Naive thymus-derived CD4-positive, alpha-beta T cell (primary cell): ENCODE measurements around the gene SIRPA. TPM values are rescaled to one million over a fixed set of nuclear protein-coding genes. Genes with fewer than 3 reads are reported as not detected.

Experiments
- ATAC-seq: fragments of 150-1000 bp; cut with Tn5 transposase; 2 replicates; pipeline ENCODE4 v1.10.0; 2021; ENCODE audit warnings: mild to moderate bottlenecking, moderate library complexity
- CTCF ChIA-PET: fragments of 350-600 bp; sonication (Branson Sonifier 250); formaldehyde crosslinking; loops from one replicate; lab custom pipeline; 2021; ENCODE audit warnings: antibody characterized with exemption; lab: Charles Lee
- POLR2A ChIA-PET: fragments of 350-600 bp; sonication (Branson Sonifier 250); formaldehyde crosslinking; loops from one replicate; lab custom pipeline; 2021; ENCODE audit warnings: antibody characterized with exemption, inconsistent platforms; lab: Charles Lee
- DNase-seq, 9 donors: peaks; one replicate each; pipeline versions ENCODE4 v3.0.0 to v3.0.0-alpha.2; 2020 to 2022; ENCODE audit warnings: mixed read lengths in 1 of 9
- H3K27ac ChIP-seq: one replicate; pipeline ENCODE4 v1.7.0; 2013; ENCODE audit warnings: mild to moderate bottlenecking, low read depth, low read length, moderate library complexity
- H3K27me3 ChIP-seq, 2 donors: one replicate each; pipeline ENCODE4 v1.7.0; 2013; ENCODE audit warnings: low read length in 2 of 2, mild to moderate bottlenecking in 2 of 2, moderate library complexity in 2 of 2; ENCODE audit not compliant: control insufficient read depth in 2 of 2, insufficient read depth in 2 of 2
- H3K36me3 ChIP-seq, 3 experiments: 1 replicate in 2 of 3; 2 replicates in 1 of 3; pipeline ENCODE4 v1.7.0; 2013; ENCODE audit warnings: low read length in 3 of 3, mild to moderate bottlenecking in 3 of 3, moderate library complexity in 1 of 3; ENCODE audit not compliant: insufficient read depth in 3 of 3, control insufficient read depth in 2 of 3
- H3K4me1 ChIP-seq, 2 donors: one replicate each; pipeline ENCODE4 v1.7.0; 2013; ENCODE audit warnings: low read length in 2 of 2, mild to moderate bottlenecking in 2 of 2, moderate library complexity in 1 of 2; ENCODE audit not compliant: control insufficient read depth in 2 of 2, insufficient read depth in 2 of 2
- H3K4me3 ChIP-seq: 2 replicates; pipeline ENCODE4 v1.7.0; 2013; ENCODE audit warnings: mild to moderate bottlenecking, low read length
- H3K9me3 ChIP-seq, 3 experiments: 1 replicate in 2 of 3; 2 replicates in 1 of 3; pipeline ENCODE4 v1.7.0; 2013; ENCODE audit warnings: low read length in 3 of 3; ENCODE audit not compliant: control insufficient read depth in 2 of 3
- H3K27ac Mint-ChIP-seq, 9 donors: one replicate each; pipeline ENCODE4 v1.8.0; 2020 to 2022; ENCODE audit warnings: mixed read lengths in 9 of 9, mild to moderate bottlenecking in 8 of 9, moderate library complexity in 5 of 9, inconsistent platforms in 2 of 9
- H3K27me3 Mint-ChIP-seq, 5 donors: one replicate each; pipeline ENCODE4 v1.8.0; 2021 to 2022; ENCODE audit warnings: mixed read lengths in 5 of 5, mild to moderate bottlenecking in 1 of 5
- H3K36me3 Mint-ChIP-seq, 5 donors: one replicate each; pipeline ENCODE4 v1.8.0; 2020 to 2022; ENCODE audit warnings: mixed read lengths in 5 of 5, mild to moderate bottlenecking in 3 of 5, inconsistent platforms in 1 of 5
- H3K4me1 Mint-ChIP-seq, 7 donors: one replicate each; pipeline ENCODE4 v1.8.0; 2020 to 2022; ENCODE audit warnings: mixed read lengths in 7 of 7, mild to moderate bottlenecking in 3 of 7, inconsistent platforms in 1 of 7
- H3K4me3 Mint-ChIP-seq, 10 donors: one replicate each; pipeline ENCODE4 v1.8.0; 2020 to 2022; ENCODE audit warnings: mild to moderate bottlenecking in 10 of 10, mixed read lengths in 10 of 10, moderate library complexity in 6 of 10, inconsistent platforms in 2 of 10
- H3K9me3 Mint-ChIP-seq, 11 donors: one replicate each; pipeline ENCODE4 v1.8.0; 2020 to 2022; ENCODE audit warnings: mixed read lengths in 11 of 11, mild to moderate bottlenecking in 4 of 11, inconsistent platforms in 1 of 11, moderate library complexity in 1 of 11
- intact Hi-C, 2 donors: fragments of 100-400 bp; cut with micrococcal nuclease; formaldehyde crosslinking; loops; one replicate each; pipeline ENCODE4 v1.15.1; 2023
- polyA plus RNA-seq, 2 donors: library from polyadenylated mRNA; unstranded; fragments of 300-500 nt; fragmentation: Illumina TruSeq; gene quantifications; one replicate each; pipeline ENCODE4 v1.2.3, GENCODE V29; 2021
- total RNA-seq, 6 experiments: library from RNA in 5 of 6; stranded (reverse) in 5 of 6; gene quantifications; 1 replicate in 5 of 6; 2 replicates in 1 of 6; pipeline ENCODE4 v1.2.3 and lab custom pipeline; 2021 to 2026

Gene SIRPA
- total and polyA plus RNA-seq, 7 experiments from 2014 or later: 1.7 to 42.9 (median 3.6) TPM; not detected in 3

GRCh38 chr20:1931830-1932229 lies 36.6 kb downstream of the SIRPA start:
- Mint-ChIP-seq H3K36me3 (no peaks in the 10 kb centered on the region), H3K9me3 (no peaks in the 10 kb centered on the region), H3K27me3 (peaks cover 12 to 60% (median 42%) of the 10 kb centered on the region in 5 donors), H3K27ac (no peak overlapping the region), H3K4me3 (no peak overlapping the region), H3K4me1 (peaks cover 0 to 3% (median 0%) of the 10 kb centered on the region in 7 donors)
- CTCF ChIA-PET: no interaction called here
- POLR2A ChIA-PET: no interaction called here
- no peak overlapping the region for H3K27ac ChIP-seq
- H3K9me3 ChIP-seq: no peaks in the 10 kb centered on the region
- no peaks in the 10 kb centered on the region for H3K27me3 ChIP-seq
- no peaks in the 10 kb centered on the region for H3K36me3 ChIP-seq
- H3K4me1 ChIP-seq: no peaks in the 10 kb centered on the region
- intact Hi-C loops: no loop called here
- H3K4me3 ChIP-seq: no peak overlapping the region
- ATAC-seq (no peak), DNase-seq (no peak)

GRCh38 chr20:1932971-1933370 lies 37.8 kb downstream of the SIRPA start:
- no peak for DNase-seq
- CTCF ChIA-PET: no interaction called here
- ATAC-seq: no peak
- Mint-ChIP-seq H3K4me3 (no peak overlapping the region), H3K36me3 (no peaks in the 10 kb centered on the region), H3K9me3 (peaks cover 0 to 1% (median 0%) of the 10 kb centered on the region in 11 donors), H3K27me3 (peaks cover 12 to 62% (median 43%) of the 10 kb centered on the region in 5 donors), H3K27ac (no peak overlapping the region), H3K4me1 (peaks cover 0 to 3% (median 0%) of the 10 kb centered on the region in 7 donors)
- intact Hi-C loops: no loop called here
- H3K4me3 ChIP-seq: no peak overlapping the region
- no peak overlapping the region for H3K27ac ChIP-seq
- H3K9me3 ChIP-seq: no peaks in the 10 kb centered on the region
- H3K4me1 ChIP-seq: no peaks in the 10 kb centered on the region
- POLR2A ChIA-PET: no interaction called here
- H3K27me3 ChIP-seq: no peaks in the 10 kb centered on the region
- no peaks in the 10 kb centered on the region for H3K36me3 ChIP-seq

GRCh38 chr20:1933465-1933870 lies 38.3 kb downstream of the SIRPA start:
- ATAC-seq (no peak), DNase-seq (no peak)
- H3K9me3 ChIP-seq: no peaks in the 10 kb centered on the region
- no peaks in the 10 kb centered on the region for H3K36me3 ChIP-seq
- H3K27me3 Mint-ChIP-seq: peaks cover 12 to 57% (median 40%) of the 10 kb centered on the region in 5 donors
- no peak overlapping the region for H3K4me3 Mint-ChIP-seq
- H3K4me1 Mint-ChIP-seq: peaks cover 0 to 3% (median 0%) of the 10 kb centered on the region in 7 donors
- intact Hi-C loops: no loop called here
- H3K4me3 ChIP-seq: no peak overlapping the region
- no peak overlapping the region for H3K27ac Mint-ChIP-seq
- CTCF ChIA-PET: no interaction called here
- POLR2A ChIA-PET: no interaction called here
- peaks cover 0 to 1% (median 0%) of the 10 kb centered on the region in 11 donors for H3K9me3 Mint-ChIP-seq
- no peaks in the 10 kb centered on the region for H3K27me3 ChIP-seq
- no peaks in the 10 kb centered on the region for H3K36me3 Mint-ChIP-seq
- no peaks in the 10 kb centered on the region for H3K4me1 ChIP-seq
- H3K27ac ChIP-seq: no peak overlapping the region

GRCh38 chr20:1934156-1934555 lies 38.9 kb downstream of the SIRPA start:
- no peaks in the 10 kb centered on the region for H3K36me3 Mint-ChIP-seq
- H3K27me3 Mint-ChIP-seq: peaks cover 12 to 53% (median 37%) of the 10 kb centered on the region in 5 donors
- intact Hi-C loops: no loop called here
- no peaks in the 10 kb centered on the region for H3K36me3 ChIP-seq
- peaks cover 0 to 1% (median 0%) of the 10 kb centered on the region in 11 donors for H3K9me3 Mint-ChIP-seq
- H3K4me1 ChIP-seq: no peaks in the 10 kb centered on the region
- ChIA-PET CTCF (no interaction called here), POLR2A (no interaction called here)
- DNase-seq (no peak), ATAC-seq (no peak)
- H3K27me3 ChIP-seq: no peaks in the 10 kb centered on the region
- peaks cover 0 to 3% (median 0%) of the 10 kb centered on the region in 7 donors for H3K4me1 Mint-ChIP-seq
- no peak overlapping the region for H3K27ac ChIP-seq
- no peak overlapping the region for H3K4me3 Mint-ChIP-seq
- H3K4me3 ChIP-seq: no peak overlapping the region
- no peaks in the 10 kb centered on the region for H3K9me3 ChIP-seq
- H3K27ac Mint-ChIP-seq: no peak overlapping the region

- Histone ChIP-seq H3K4me1 (no peaks in the 10 kb centered on the region), H3K27ac (no peak overlapping the region), H3K27me3 (no peaks in the 10 kb centered on the region), H3K4me3 (no peak overlapping the region), H3K36me3 (no peaks in the 10 kb centered on the region), H3K9me3 (no peaks in the 10 kb centered on the region)
- Mint-ChIP-seq H3K36me3 (no peaks in the 10 kb centered on the region), H3K4me3 (no peak overlapping the region), H3K9me3 (peaks cover 0 to 1% (median 0%) of the 10 kb centered on the region in 11 donors), H3K27ac (peak overlapping the region in 1 of 9 donors; percentile 65), H3K4me1 (peaks cover 0 to 3% (median 0%) of the 10 kb centered on the region in 7 donors), H3K27me3 (peaks cover 12 to 47% (median 29%) of the 10 kb centered on the region in 5 donors)
- intact Hi-C loops: no loop called here
- ChIA-PET CTCF (no interaction called here), POLR2A (no interaction called here)
- ATAC-seq: no peak
- no peak for DNase-seq
Measured at GRCh38 chr20:1934721-1935573, 39.7 kb downstream of the SIRPA start.

- H3K36me3 Mint-ChIP-seq: no peaks in the 10 kb centered on the region
- no peaks in the 10 kb centered on the region for H3K9me3 ChIP-seq
- POLR2A ChIA-PET: no interaction called here
- H3K27ac ChIP-seq: no peak overlapping the region
- H3K4me3 ChIP-seq: no peak overlapping the region
- H3K27me3 ChIP-seq: no peaks in the 10 kb centered on the region
- H3K4me3 Mint-ChIP-seq: no peak overlapping the region
- no peak for ATAC-seq
- H3K9me3 Mint-ChIP-seq: peaks cover 0 to 1% (median 0%) of the 10 kb centered on the region in 11 donors
- no peaks in the 10 kb centered on the region for H3K4me1 ChIP-seq
- no peak overlapping the region for H3K27ac Mint-ChIP-seq
- H3K4me1 Mint-ChIP-seq: peaks cover 0 to 3% (median 0%) of the 10 kb centered on the region in 7 donors
- H3K36me3 ChIP-seq: no peaks in the 10 kb centered on the region
- CTCF ChIA-PET: no interaction called here
- intact Hi-C loops: no loop called here
- DNase-seq: no peak
- peaks cover 12 to 46% (median 26%) of the 10 kb centered on the region in 5 donors for H3K27me3 Mint-ChIP-seq
Measured at GRCh38 chr20:1935696-1936366, 40.6 kb downstream of the SIRPA start.
